Left lung (tissue), 10 donors: ENCODE data around the gene GNPTG. TPM values are rescaled to one million over a fixed set of nuclear protein-coding genes. Genes with fewer than 3 reads are reported as not detected.

ENCODE experiments used
- ATAC-seq: fragments of 200-7000 bp; cut with Tn5 transposase; one replicate; pipeline ENCODE4 v1.9.1; 2020; ENCODE audit warnings: moderate library complexity
- DNase-seq, 4 donors: peaks; one replicate each; pipeline ENCODE4 v3.0.0-alpha.2; 2013 to 2020
- H3K27ac ChIP-seq, 2 donors: fragments of 200-600 bp; sonication (generic) in 1 of 2; one replicate each; pipeline versions ENCODE4 v1.5.0 to v1.8.0; 2020 to 2021
- H3K27me3 ChIP-seq, 2 donors: fragments of 200-600 bp; sonication (generic) in 1 of 2; one replicate each; pipeline versions ENCODE4 v1.5.0 to v1.8.0; 2020 to 2021
- H3K36me3 ChIP-seq, 2 donors: fragments of 200-600 bp; sonication (generic) in 1 of 2; one replicate each; pipeline versions ENCODE4 v1.5.0 to v1.8.0; 2020 to 2021
- H3K4me1 ChIP-seq, 2 donors: fragments of 200-600 bp; one replicate each; pipeline ENCODE4 v1.8.0; 2021
- H3K4me3 ChIP-seq, 2 donors: fragments of 200-600 bp; sonication (generic) in 1 of 2; one replicate each; pipeline versions ENCODE4 v1.5.0 to v1.8.0; 2020 to 2021; ENCODE audit warnings: mild to moderate bottlenecking in 1 of 2
- H3K9me3 ChIP-seq, 2 donors: fragments of 200-600 bp; sonication (generic) in 1 of 2; one replicate each; pipeline versions ENCODE4 v1.5.0 to v1.8.0; 2020 to 2021
- CTCF ChIP-seq, 2 donors: fragments of 200-600 bp; sonication (generic) in 1 of 2; IDR thresholded peaks; one replicate each; pipeline versions ENCODE4 v1.5.0 to v1.8.0; 2021; ENCODE audit warnings: antibody characterized with exemption in 2 of 2
- intact Hi-C, 2 donors: fragments of 100-400 bp; cut with DNase I; formaldehyde crosslinking; loops; one replicate each; pipeline versions ENCODE4 v1.11.2 to v1.14.2; 2022
- polyA plus RNA-seq, 6 donors: library from polyadenylated mRNA; unstranded; fragments of 120-200 nt; gene quantifications; one replicate each; pipeline ENCODE4 v1.2.1, GENCODE V29; 2013; ENCODE audit not compliant: insufficient read length in 6 of 6
- total RNA-seq, 2 donors: library from RNA; stranded (reverse); fragmentation: NEBNext Ultra II Directional; extraction: Animal tissue kit (Norgen Biotek cat#: 25700); gene quantifications; one replicate each; pipeline ENCODE4 v1.2.1, GENCODE V29; 2021
- donor health status: DM: no; HTN: yes; CAD: no.
- donor health status: DM: no; HTN: no; CAD: no.

The GNPTG gene
- total and polyA plus RNA-seq, 8 donors, result 32.0 to 97.4 (median 49.4) TPM

GRCh38 chr16:1361685-1362360 is 10.1 kb downstream of the GNPTG start:
- Histone ChIP-seq H3K36me3 (peaks cover 0 to 72% of the 10 kb centered on the region in 2 donors), H3K9me3 (no peaks in the 10 kb centered on the region), H3K27ac (no peak overlapping the region), H3K4me1 (no peaks in the 10 kb centered on the region), H3K4me3 (no peak overlapping the region), H3K27me3 (no peaks in the 10 kb centered on the region)
- DNase-seq, result peak in 1 of 4 donors; percentile 71
- intact Hi-C loops, result no loop called here
- no peak for ATAC-seq
- TF ChIP-seq CTCF (IDR thresholded peaks at IDR 0.05), result no peak

- H3K27ac ChIP-seq, result no peak overlapping the region
- no peak overlapping the region for H3K4me3 ChIP-seq
- no peaks in the 10 kb centered on the region for H3K9me3 ChIP-seq
- ATAC-seq (no peak), DNase-seq (peak in 1 of 4 donors; percentile 45)
- no peak for TF ChIP-seq CTCF (IDR thresholded peaks at IDR 0.05)
- intact Hi-C loops, result no loop called here
- H3K4me1 ChIP-seq, result no peaks in the 10 kb centered on the region
- H3K27me3 ChIP-seq, result no peaks in the 10 kb centered on the region
- peaks cover 0 to 80% of the 10 kb centered on the region in 2 donors for H3K36me3 ChIP-seq
These were observed 11.1 kb downstream of the GNPTG start for GRCh38 chr16:1362807-1363206.

- peaks cover 0 to 81% of the 10 kb centered on the region in 2 donors for H3K36me3 ChIP-seq
These were observed 11.8 kb downstream of the GNPTG start for GRCh38 chr16:1363501-1364041.

GRCh38 chr16:1364510-1364909 is 12.8 kb downstream of the GNPTG start:
- Histone ChIP-seq H3K4me3 (no peak overlapping the region), H3K27me3 (no peaks in the 10 kb centered on the region), H3K9me3 (no peaks in the 10 kb centered on the region), H3K27ac (no peak overlapping the region), H3K4me1 (no peaks in the 10 kb centered on the region), H3K36me3 (peaks cover 0 to 90% of the 10 kb centered on the region in 2 donors)
- no peak for TF ChIP-seq CTCF (IDR thresholded peaks at IDR 0.05)
- ATAC-seq (no peak), DNase-seq (peak in 1 of 4 donors; percentile 74)
- intact Hi-C loops, result no loop called here

More at GRCh38 chr16:1363501-1364041, 11.8 kb downstream of the GNPTG start:
- intact Hi-C loops, result no loop called here
- Histone ChIP-seq H3K9me3 (no peaks in the 10 kb centered on the region), H3K27me3 (no peaks in the 10 kb centered on the region), H3K4me3 (no peak overlapping the region), H3K27ac (no peak overlapping the region), H3K4me1 (no peaks in the 10 kb centered on the region)
- DNase-seq, result peak in 1 of 4 donors; percentile 92
- TF ChIP-seq CTCF (IDR thresholded peaks at IDR 0.05), result peak; percentile 40 to 83
- ATAC-seq, result peak; percentile 91

- Histone ChIP-seq H3K4me1 (no peaks in the 10 kb centered on the region), H3K36me3 (peaks cover 0 to 90% of the 10 kb centered on the region in 2 donors), H3K9me3 (no peaks in the 10 kb centered on the region), H3K27ac (no peak overlapping the region), H3K4me3 (no peak overlapping the region), H3K27me3 (no peaks in the 10 kb centered on the region)
- intact Hi-C loops, result no loop called here
- ATAC-seq, result no peak
- TF ChIP-seq CTCF (IDR thresholded peaks at IDR 0.05), result no peak
- peak in 1 of 4 donors; percentile 78 for DNase-seq
These were observed 14.5 kb downstream of the GNPTG start for GRCh38 chr16:1366060-1366711.
